ENCODE data around the gene CARS2.
A peak's percentile ranks its signal among the peaks of the same experiment; 100 is the strongest.
"Not testable (repeated sequence)": the region's sequence is repeated elsewhere in the genome, so short reads cannot be mapped to it uniquely, and the experiment has no call there.

CARS2 gene

GRCh38 chr13:110682746-110683145 lies 23.2 kb downstream of the CARS2 start:
- DNase-seq (ENCODE audit: low spot score) = no peak

- no peak for DNase-seq (ENCODE audit: low spot score)
Observed at GRCh38 chr13:110681868-110682550, 23.9 kb downstream of the CARS2 start.

GRCh38 chr13:110680852-110681251 lies 25.1 kb downstream of the CARS2 start:
- DNase-seq (ENCODE audit: low spot score) = peak; percentile 39

GRCh38 chr13:110677731-110678545 lies 28.0 kb downstream of the CARS2 start:
- DNase-seq (ENCODE audit: low spot score) = no peak

- DNase-seq (ENCODE audit: low spot score) = no peak
Observed at GRCh38 chr13:110676595-110677587, 29.0 kb downstream of the CARS2 start.

- DNase-seq (ENCODE audit: low spot score) = not testable (repeated sequence)
Observed at GRCh38 chr13:110669814-110670213, 36.1 kb downstream of the CARS2 start.

- no peak for DNase-seq (ENCODE audit: low spot score)
Observed at GRCh38 chr13:110669036-110669435, 36.9 kb downstream of the CARS2 start.

GRCh38 chr13:110666255-110666533 lies 39.7 kb downstream of the CARS2 start:
- no peak for DNase-seq (ENCODE audit: low spot score)

GRCh38 chr13:110665491-110666254 lies 40.2 kb downstream of the CARS2 start:
- DNase-seq (ENCODE audit: low spot score) = no peak

- no peak for DNase-seq (ENCODE audit: low spot score)
Observed at GRCh38 chr13:110664673-110665072, 41.2 kb downstream of the CARS2 start.

GRCh38 chr13:110664041-110664440 lies 41.9 kb downstream of the CARS2 start:
- DNase-seq (ENCODE audit: low spot score) = no peak

GRCh38 chr13:110663491-110663890 lies 42.4 kb downstream of the CARS2 start:
- no peak for DNase-seq (ENCODE audit: low spot score)

GRCh38 chr13:110662777-110663443 lies 43.0 kb downstream of the CARS2 start:
- no peak for DNase-seq (ENCODE audit: low spot score)

- DNase-seq (ENCODE audit: low spot score) = no peak
Observed at GRCh38 chr13:110662091-110662490, 43.8 kb downstream of the CARS2 start.

- no peak for DNase-seq (ENCODE audit: low spot score)
Observed at GRCh38 chr13:110661256-110661655, 44.7 kb downstream of the CARS2 start.

- not testable (repeated sequence) for DNase-seq (ENCODE audit: low spot score)
Observed at GRCh38 chr13:110658218-110658911, 47.6 kb downstream of the CARS2 start.

GRCh38 chr13:110657196-110657595 lies 48.7 kb downstream of the CARS2 start:
- DNase-seq (ENCODE audit: low spot score) = no peak

GRCh38 chr13:110653851-110654250 lies 52.1 kb downstream of the CARS2 start:
- DNase-seq (ENCODE audit: low spot score) = no peak

GRCh38 chr13:110653271-110653670 lies 52.6 kb downstream of the CARS2 start:
- no peak for DNase-seq (ENCODE audit: low spot score)

GRCh38 chr13:110652764-110653163 lies 53.2 kb downstream of the CARS2 start:
- DNase-seq (ENCODE audit: low spot score) = no peak

Data from AG08396 (cell line).